KOPT-K1 (cell line): ENCODE data around the gene DDIAS.
"Not testable (repeated sequence)": the region's sequence is repeated elsewhere in the genome, so short reads cannot be mapped to it uniquely, and the experiment has no call there.

Experiments
- H3K27ac ChIP-seq: fragments of 200-600 bp; sonication (generic); 2 replicates; pipeline ENCODE4 v1.5.1; 2016; ENCODE audit warnings: antibody characterized with exemption, mild to moderate bottlenecking, low read depth, low read length; ENCODE audit not compliant: poor library complexity, severe bottlenecking
- H3K36me3 ChIP-seq: fragments of 200-600 bp; sonication (generic); 2 replicates; pipeline ENCODE4 v1.5.1; 2017; ENCODE audit warnings: antibody characterized with exemption, mild to moderate bottlenecking, low read length, moderate library complexity; ENCODE audit not compliant: insufficient read depth
- H3K9me3 ChIP-seq: fragments of 200-600 bp; sonication (generic); 2 replicates; pipeline ENCODE4 v1.5.1; 2017; ENCODE audit warnings: antibody characterized with exemption, low read length, mild to moderate bottlenecking; ENCODE audit not compliant: insufficient read depth, poor library complexity, severe bottlenecking

DDIAS gene

DNA sequence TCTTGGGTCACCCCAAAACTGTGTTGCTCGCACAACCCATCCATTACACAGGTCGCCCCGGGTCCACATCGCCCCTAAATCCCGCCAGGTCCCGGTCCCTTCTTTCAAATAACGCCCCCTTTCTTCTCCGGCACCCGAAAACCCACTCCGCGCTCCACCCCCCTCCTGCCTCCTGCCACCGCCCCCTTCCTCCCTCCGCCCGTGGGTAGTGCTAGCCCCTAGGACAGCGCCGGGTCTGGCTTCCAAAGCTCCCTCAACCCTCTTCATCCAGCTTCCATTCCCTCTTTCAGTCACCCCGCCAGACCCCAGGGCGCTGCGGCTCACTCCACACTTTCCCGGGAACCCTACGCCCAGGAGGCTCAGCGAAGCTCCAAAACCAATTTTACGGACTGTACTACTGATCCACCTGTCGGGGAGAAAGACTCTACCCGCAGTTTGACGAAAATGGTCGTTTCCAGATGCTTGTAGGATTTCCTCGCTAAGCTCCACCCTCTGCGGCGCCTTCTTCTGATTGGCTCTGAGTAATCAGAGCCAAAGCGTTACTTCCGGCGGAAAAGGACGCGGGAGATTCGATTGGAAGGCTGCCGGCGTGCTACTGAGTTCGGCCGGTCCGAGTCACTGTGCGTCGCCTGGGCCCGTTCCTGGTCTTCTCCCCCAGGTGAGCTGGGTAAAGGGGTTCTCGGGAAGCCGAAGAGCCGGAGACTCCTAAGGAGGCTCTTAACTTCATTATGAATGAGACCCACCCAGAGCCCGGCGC, at the start of gene DDIAS:
TSS of gene DDIAS (plus strand) at position 572 of the 757 bp plus-strand sequence. CDS start 13,003 bp downstream, outside the sequence.
- Histone ChIP-seq H3K27ac (peak within 1 kb of the TSS; percentile 66), H3K9me3 (no peaks in the 10 kb centered on the region), H3K36me3 (no peaks in the 10 kb centered on the region)

- H3K27ac ChIP-seq = no peak overlapping the region
- H3K36me3 ChIP-seq = no peaks in the 10 kb centered on the region
- no peaks in the 10 kb centered on the region for H3K9me3 ChIP-seq
These were observed 47.3 kb upstream of the DDIAS start for GRCh38 chr11:82854242-82854641.

DNA sequence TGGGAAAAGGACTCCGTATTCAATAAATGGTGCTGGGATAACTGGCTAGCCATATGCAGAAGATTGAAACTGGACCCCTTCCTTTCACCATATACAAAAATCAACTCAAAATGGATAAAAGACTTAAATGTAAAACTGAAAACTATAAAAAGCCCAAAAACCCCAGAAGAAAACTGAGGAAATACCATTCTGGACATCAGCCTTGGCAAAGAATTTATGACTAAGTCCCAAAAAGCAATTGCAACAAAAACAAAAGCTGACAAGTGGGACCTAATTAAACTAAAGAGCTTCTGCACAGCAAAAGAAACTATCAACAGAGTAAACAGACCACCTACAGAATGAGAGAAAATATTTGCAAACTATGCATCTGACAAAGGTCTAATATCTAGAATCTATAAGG, 46.6 kb upstream of the DDIAS start:
- H3K36me3 ChIP-seq, H3K9me3 ChIP-seq, H3K27ac ChIP-seq: not testable (repeated sequence)

DNA sequence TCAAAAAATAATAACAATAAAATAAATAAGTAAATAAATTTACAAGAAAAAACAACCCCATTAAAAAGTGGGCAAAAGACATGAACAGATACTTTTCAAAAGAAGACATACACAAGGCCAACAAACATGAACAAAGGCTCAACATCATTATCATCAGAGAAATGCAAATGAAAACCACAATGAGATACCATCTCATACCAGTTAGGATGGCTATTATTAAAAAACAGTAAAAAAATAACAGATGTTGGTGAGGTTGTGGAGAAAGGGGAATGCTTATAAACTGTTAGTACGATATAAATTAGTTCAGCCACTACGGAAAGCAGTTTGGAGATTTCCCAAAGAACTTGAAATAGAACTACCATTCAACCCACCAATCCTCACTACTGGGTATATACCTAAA, 45.9 kb upstream of the DDIAS start:
- no peaks in the 10 kb centered on the region for H3K36me3 ChIP-seq
- no peaks in the 10 kb centered on the region for H3K9me3 ChIP-seq
- no peak overlapping the region for H3K27ac ChIP-seq

- Histone ChIP-seq H3K36me3 (no peaks in the 10 kb centered on the region), H3K27ac (no peak overlapping the region), H3K9me3 (no peaks in the 10 kb centered on the region)
These were observed 44.4 kb upstream of the DDIAS start for GRCh38 chr11:82857145-82857544.

DNA sequence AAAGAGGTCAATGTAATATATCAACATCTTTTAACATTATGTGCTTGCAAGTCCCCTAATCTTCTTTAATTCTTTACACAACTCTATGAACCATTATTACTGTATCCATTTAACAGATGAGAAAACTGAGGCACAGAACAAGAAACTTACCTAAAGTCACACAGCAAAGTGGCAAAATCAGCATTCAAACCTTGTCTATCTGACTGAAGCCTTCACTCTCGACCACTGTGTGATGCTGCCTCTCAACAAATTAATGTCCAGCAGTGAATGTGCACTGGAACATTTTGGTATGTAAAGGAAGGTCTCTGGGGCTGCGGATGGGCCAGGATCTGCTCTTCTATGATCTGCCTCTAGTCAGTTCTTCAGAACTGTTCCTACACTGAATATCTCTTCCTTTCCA, 43.4 kb upstream of the DDIAS start:
- H3K27ac ChIP-seq = no peak overlapping the region
- H3K9me3 ChIP-seq = no peaks in the 10 kb centered on the region
- H3K36me3 ChIP-seq = no peaks in the 10 kb centered on the region

DNA sequence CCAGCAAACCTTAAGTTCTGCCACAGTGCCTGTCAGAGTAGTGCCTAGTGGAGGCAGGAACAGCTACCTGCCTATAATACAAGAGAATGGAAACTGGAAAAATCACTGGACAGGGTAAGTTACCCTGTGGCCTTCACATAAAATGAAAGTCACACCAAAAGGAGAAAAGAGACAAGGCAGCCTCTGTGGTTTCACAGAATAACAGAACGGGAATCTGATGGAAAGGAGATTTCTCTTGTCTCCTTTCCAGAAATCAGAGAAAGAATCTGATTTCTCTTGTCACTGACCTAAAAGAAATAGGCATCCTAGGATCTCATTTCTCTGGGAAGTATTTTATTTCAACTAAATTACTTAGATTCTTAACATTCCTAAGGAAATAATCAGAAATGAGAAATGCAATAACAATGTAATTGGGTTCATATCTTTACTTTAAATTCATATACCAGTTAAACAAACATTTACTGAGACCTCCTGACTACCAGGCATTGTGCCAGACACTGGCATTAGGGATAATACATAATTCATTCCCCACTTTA, 42.9 kb upstream of the DDIAS start:
- Histone ChIP-seq H3K9me3 (no peaks in the 10 kb centered on the region), H3K36me3 (no peaks in the 10 kb centered on the region), H3K27ac (no peak overlapping the region)

GRCh38 chr11:82859750-82860149, 41.8 kb upstream of the DDIAS start:
- no peaks in the 10 kb centered on the region for H3K9me3 ChIP-seq
- H3K36me3 ChIP-seq = no peaks in the 10 kb centered on the region
- no peak overlapping the region for H3K27ac ChIP-seq

DNA sequence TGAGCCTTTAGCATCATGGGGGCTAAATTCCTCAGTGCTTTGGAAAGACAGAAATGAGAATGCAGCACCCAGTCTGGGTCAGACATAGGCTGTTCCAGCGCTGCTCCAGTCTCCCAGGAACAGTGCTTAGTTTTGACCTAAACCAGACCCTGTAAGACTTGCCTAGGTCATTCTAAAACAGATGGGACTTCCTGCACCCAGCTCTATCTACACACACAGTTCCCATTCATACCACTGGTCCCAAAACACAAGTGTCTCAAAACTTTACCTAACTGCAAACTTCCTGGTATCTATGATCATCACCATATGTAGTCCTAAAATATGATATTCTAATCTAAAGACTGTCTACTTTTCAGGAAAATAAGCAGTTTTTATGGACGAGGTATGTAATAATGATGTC, 39.2 kb upstream of the DDIAS start:
- H3K9me3 ChIP-seq = no peaks in the 10 kb centered on the region
- H3K27ac ChIP-seq = no peak overlapping the region
- no peaks in the 10 kb centered on the region for H3K36me3 ChIP-seq

DNA sequence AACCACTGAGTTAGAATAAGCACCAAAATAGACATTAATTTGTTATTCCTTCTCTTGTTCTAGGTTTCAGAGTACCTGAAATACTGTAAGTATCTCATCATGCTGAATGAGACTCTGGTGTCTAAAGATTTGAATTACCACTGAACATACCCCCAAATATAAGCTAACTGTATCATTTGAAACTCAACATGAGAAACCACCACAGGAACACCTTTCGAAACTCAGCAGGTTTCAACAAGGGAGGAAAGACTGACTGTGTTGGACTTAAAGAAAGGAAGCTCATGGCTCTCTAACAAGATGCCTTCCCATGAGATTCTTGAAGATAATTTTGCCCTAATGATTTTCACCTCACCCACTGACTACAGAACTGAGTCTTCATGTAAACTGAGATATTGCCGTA, 38.3 kb upstream of the DDIAS start:
- no peak overlapping the region for H3K27ac ChIP-seq
- H3K9me3 ChIP-seq = no peaks in the 10 kb centered on the region
- H3K36me3 ChIP-seq = no peaks in the 10 kb centered on the region

- Histone ChIP-seq H3K36me3 (no peaks in the 10 kb centered on the region), H3K9me3 (no peaks in the 10 kb centered on the region), H3K27ac (no peak overlapping the region)
These were observed 37.3 kb upstream of the DDIAS start for GRCh38 chr11:82864268-82864667.

- H3K36me3 ChIP-seq = no peaks in the 10 kb centered on the region
- H3K9me3 ChIP-seq = no peaks in the 10 kb centered on the region
- H3K27ac ChIP-seq = no peak overlapping the region
These were observed 35.7 kb upstream of the DDIAS start for GRCh38 chr11:82865841-82866240.

DNA sequence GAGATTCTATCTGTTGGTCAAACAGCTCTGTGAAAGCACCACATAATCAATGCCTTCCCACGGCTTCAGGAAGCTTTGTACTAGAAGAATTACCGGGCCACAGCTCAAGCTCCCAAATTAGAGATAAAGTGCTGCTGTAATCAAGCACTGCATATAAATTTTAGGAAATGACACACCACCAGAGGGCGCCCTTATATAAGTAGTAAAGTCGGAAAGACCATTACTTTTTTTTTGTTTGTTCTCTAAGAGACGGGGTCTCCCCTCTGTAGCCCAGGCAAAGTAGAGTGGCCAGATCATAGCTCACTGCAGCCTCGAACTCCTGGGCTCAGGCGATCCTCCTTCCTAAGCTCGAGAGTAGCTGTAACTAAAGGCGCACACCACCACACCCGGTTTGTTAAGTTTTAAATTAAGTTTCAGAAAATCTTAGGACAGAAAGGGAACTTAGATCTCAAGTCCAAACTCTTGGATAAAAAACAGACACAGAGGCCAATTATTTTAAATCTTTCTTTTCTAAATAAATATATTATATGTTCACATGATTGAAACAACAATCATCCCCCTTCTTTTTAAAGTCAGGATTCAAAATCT, 33.9 kb upstream of the DDIAS start:
- no peak overlapping the region for H3K27ac ChIP-seq
- no peaks in the 10 kb centered on the region for H3K36me3 ChIP-seq
- H3K9me3 ChIP-seq = no peaks in the 10 kb centered on the region

GRCh38 chr11:82869657-82870056, 31.9 kb upstream of the DDIAS start:
- Histone ChIP-seq H3K27ac (no peak overlapping the region), H3K9me3 (no peaks in the 10 kb centered on the region), H3K36me3 (no peaks in the 10 kb centered on the region)

- H3K27ac ChIP-seq = no peak overlapping the region
- no peaks in the 10 kb centered on the region for H3K9me3 ChIP-seq
- no peaks in the 10 kb centered on the region for H3K36me3 ChIP-seq
These were observed 29.9 kb upstream of the DDIAS start for GRCh38 chr11:82871646-82872045.
